Measurements from ENCODE around the gene MUSK. TPM values are rescaled to one million over a fixed set of nuclear protein-coding genes. Genes with fewer than 3 reads are reported as not detected.

Gene MUSK
- total RNA-seq, 1 experiment from 2014 or later, result not detected

DNA sequence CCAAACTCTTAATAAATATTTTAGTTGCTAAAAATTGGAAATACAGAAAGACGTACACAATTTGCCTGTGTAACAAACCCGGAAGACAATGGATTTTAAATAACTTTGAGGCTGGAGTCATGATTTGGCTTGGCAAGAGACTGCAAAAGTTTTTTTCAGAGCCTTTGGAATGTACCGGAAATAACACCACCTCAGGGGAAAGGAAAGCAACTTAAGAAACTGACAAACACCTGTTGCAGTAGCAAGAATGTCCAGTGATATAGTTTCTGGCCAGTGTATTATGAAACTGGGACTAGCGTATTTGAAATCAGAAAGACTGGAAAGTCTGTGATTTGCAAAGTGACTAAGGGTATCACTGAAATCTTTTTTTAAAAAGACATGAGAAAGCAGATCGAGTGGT, 842 bp downstream of the MUSK start:
- POLR2A ChIA-PET, result no interaction called here
- intact Hi-C loops (cut with micrococcal nuclease; ENCODE audit: unreplicated experiment), result no loop called here
- no peaks in the 10 kb centered on the region for H3K27me3 Mint-ChIP-seq (ENCODE audit: insufficient read depth, unreplicated experiment)
- Histone ChIP-seq H3K27me3 (replicated peaks; ENCODE audit: control insufficient read depth, insufficient read depth, low read length) (no peaks in the 10 kb centered on the region), H3K4me1 (no peaks in the 10 kb centered on the region), H3K4me3 (ENCODE audit: low read depth, low read length) (no peak overlapping the region), H3K9me3 (no peaks in the 10 kb centered on the region), H3K36me3 (ENCODE audit: control insufficient read depth, insufficient read depth, low read length) (no peaks in the 10 kb centered on the region)
- CTCF ChIA-PET, result no interaction called here
- no TSS peak for BruUV-seq (replicated peaks)
- H3K4me3 Mint-ChIP-seq (ENCODE audit: unreplicated experiment), result no peak overlapping the region
- H3K36me3 Mint-ChIP-seq (ENCODE audit: insufficient read depth, unreplicated experiment), result no peaks in the 10 kb centered on the region
- TF ChIP-seq, protein P1, sequence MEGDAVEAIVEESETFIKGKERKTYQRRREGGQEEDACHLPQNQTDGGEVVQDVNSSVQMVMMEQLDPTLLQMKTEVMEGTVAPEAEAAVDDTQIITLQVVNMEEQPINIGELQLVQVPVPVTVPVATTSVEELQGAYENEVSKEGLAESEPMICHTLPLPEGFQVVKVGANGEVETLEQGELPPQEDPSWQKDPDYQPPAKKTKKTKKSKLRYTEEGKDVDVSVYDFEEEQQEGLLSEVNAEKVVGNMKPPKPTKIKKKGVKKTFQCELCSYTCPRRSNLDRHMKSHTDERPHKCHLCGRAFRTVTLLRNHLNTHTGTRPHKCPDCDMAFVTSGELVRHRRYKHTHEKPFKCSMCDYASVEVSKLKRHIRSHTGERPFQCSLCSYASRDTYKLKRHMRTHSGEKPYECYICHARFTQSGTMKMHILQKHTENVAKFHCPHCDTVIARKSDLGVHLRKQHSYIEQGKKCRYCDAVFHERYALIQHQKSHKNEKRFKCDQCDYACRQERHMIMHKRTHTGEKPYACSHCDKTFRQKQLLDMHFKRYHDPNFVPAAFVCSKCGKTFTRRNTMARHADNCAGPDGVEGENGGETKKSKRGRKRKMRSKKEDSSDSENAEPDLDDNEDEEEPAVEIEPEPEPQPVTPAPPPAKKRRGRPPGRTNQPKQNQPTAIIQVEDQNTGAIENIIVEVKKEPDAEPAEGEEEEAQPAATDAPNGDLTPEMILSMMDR (IDR thresholded peaks at IDR 0.05; ENCODE audit: insufficient read depth in 1 of 2, low read depth in 1 of 2, low read length in 1 of 2, severe bottlenecking in 1 of 2, unreplicated experiment in 1 of 2), result no peak
- H3K27ac Mint-ChIP-seq (ENCODE audit: unreplicated experiment), result no peak overlapping the region
- H3K9me3 Mint-ChIP-seq (ENCODE audit: unreplicated experiment), result no peaks in the 10 kb centered on the region
- no peak for DNase-seq
- H3K4me1 Mint-ChIP-seq (ENCODE audit: low read depth, unreplicated experiment), result no peaks in the 10 kb centered on the region

DNA sequence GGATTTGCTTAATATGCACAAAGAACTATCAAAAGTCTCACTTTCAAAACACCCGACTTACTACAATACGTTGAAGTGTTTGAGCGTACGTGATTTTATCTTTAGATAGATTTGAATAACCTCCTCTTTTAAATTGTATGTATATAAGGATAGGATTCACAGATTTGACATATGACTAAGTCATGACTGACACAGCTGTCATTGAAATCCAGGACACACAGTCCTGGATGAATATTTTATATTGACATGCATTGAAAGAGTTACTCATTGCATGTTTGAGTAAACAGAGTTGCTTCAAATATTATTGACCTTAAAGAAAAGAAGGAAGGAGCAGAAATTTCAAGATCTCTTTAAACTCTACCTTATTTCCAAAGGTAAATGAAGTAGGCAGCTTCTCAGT, 3.3 kb downstream of the MUSK start:
- TF ChIP-seq, protein P1 (IDR thresholded peaks at IDR 0.05; ENCODE audit: insufficient read depth in 1 of 2, low read depth in 1 of 2, low read length in 1 of 2, severe bottlenecking in 1 of 2, unreplicated experiment in 1 of 2), result no peak
- H3K9me3 Mint-ChIP-seq (ENCODE audit: unreplicated experiment), result no peaks in the 10 kb centered on the region
- no peak overlapping the region for H3K27ac Mint-ChIP-seq (ENCODE audit: unreplicated experiment)
- intact Hi-C loops (cut with micrococcal nuclease; ENCODE audit: unreplicated experiment), result no loop called here
- POLR2A ChIA-PET, result no interaction called here
- no peaks in the 10 kb centered on the region for H3K4me1 ChIP-seq
- H3K4me3 Mint-ChIP-seq (ENCODE audit: unreplicated experiment), result no peak overlapping the region
- DNase-seq, result no peak
- no TSS peak for BruUV-seq (replicated peaks)
- H3K36me3 Mint-ChIP-seq (ENCODE audit: insufficient read depth, unreplicated experiment), result no peaks in the 10 kb centered on the region
- no peaks in the 10 kb centered on the region for H3K9me3 ChIP-seq
- H3K4me3 ChIP-seq (ENCODE audit: low read depth, low read length), result no peak overlapping the region
- H3K27me3 Mint-ChIP-seq (ENCODE audit: insufficient read depth, unreplicated experiment), result no peaks in the 10 kb centered on the region
- no peaks in the 10 kb centered on the region for H3K27me3 ChIP-seq (replicated peaks; ENCODE audit: control insufficient read depth, insufficient read depth, low read length)
- no peaks in the 10 kb centered on the region for H3K36me3 ChIP-seq (ENCODE audit: control insufficient read depth, insufficient read depth, low read length)
- no peaks in the 10 kb centered on the region for H3K4me1 Mint-ChIP-seq (ENCODE audit: low read depth, unreplicated experiment)
- CTCF ChIA-PET, result no interaction called here

DNA sequence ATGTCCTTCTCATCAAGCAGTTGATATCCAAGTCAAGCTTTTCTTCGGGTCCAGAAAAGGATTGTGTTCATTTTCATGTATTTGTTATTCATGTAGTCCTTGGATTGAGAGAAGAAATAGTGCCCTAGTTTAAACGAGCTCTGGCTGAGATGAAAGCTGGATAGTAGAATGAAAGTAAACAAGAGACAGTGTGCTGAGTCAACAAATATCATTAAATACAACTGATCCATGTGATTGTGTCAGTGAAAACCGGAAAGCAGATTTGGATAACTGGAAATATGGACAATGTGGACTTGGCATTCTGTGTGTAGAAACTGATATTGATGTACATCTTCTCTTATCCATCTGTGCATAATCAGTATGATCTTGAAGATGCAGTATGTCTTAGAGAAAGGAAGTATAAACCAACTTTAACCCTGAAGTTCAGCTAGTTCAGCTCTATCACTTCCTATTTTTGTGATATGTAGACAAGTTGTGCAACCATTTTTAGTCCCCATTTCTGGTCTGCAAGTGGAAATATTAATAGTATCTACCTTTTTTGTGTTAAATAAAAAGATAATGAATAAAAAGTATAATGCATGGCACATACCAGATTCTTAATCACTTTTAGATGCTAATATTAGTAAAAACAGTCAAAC, 4.4 kb downstream of the MUSK start:
- H3K27me3 Mint-ChIP-seq (ENCODE audit: insufficient read depth, unreplicated experiment), result no peaks in the 10 kb centered on the region
- H3K4me3 ChIP-seq (ENCODE audit: low read depth, low read length), result no peak overlapping the region
- no peaks in the 10 kb centered on the region for H3K36me3 Mint-ChIP-seq (ENCODE audit: insufficient read depth, unreplicated experiment)
- DNase-seq, result no peak
- no peaks in the 10 kb centered on the region for H3K4me1 ChIP-seq
- intact Hi-C loops (cut with micrococcal nuclease; ENCODE audit: unreplicated experiment), result no loop called here
- no peaks in the 10 kb centered on the region for H3K9me3 Mint-ChIP-seq (ENCODE audit: unreplicated experiment)
- H3K4me1 Mint-ChIP-seq (ENCODE audit: low read depth, unreplicated experiment), result no peaks in the 10 kb centered on the region
- no peaks in the 10 kb centered on the region for H3K9me3 ChIP-seq
- H3K4me3 Mint-ChIP-seq (ENCODE audit: unreplicated experiment), result no peak overlapping the region
- TF ChIP-seq, protein P1 (IDR thresholded peaks at IDR 0.05; ENCODE audit: insufficient read depth in 1 of 2, low read depth in 1 of 2, low read length in 1 of 2, severe bottlenecking in 1 of 2, unreplicated experiment in 1 of 2), result no peak
- no peak overlapping the region for H3K27ac Mint-ChIP-seq (ENCODE audit: unreplicated experiment)
- no TSS peak for BruUV-seq (replicated peaks)
- ChIA-PET POLR2A (no interaction called here), CTCF (no interaction called here)
- H3K27me3 ChIP-seq (replicated peaks; ENCODE audit: control insufficient read depth, insufficient read depth, low read length), result no peaks in the 10 kb centered on the region
- no peaks in the 10 kb centered on the region for H3K36me3 ChIP-seq (ENCODE audit: control insufficient read depth, insufficient read depth, low read length)

Measured in Caco-2 (cell line).